ENCODE measurements around the gene NKX2-3.

NKX2-3 gene

GRCh38 chr10:99536338-99537085, 3.8 kb downstream of the NKX2-3 start:
- Histone ChIP-seq H3K4me3 (peak overlapping the region in 3 of 7 experiments; percentile 14 to 36 (median 30)), H3K27ac (no peak overlapping the region)

- H3K4me3 ChIP-seq, result peak overlapping the region in 2 of 7 experiments; percentile 14 to 26
- H3K27ac ChIP-seq, result no peak overlapping the region
Observed at GRCh38 chr10:99537086-99537988, 4.6 kb downstream of the NKX2-3 start.

- H3K27ac ChIP-seq, result no peak overlapping the region
- H3K4me3 ChIP-seq, result no peak overlapping the region
Observed at GRCh38 chr10:99537989-99538917, 5.5 kb downstream of the NKX2-3 start.

- H3K4me3 ChIP-seq, result no peak overlapping the region
- no peak overlapping the region for H3K27ac ChIP-seq
Observed at GRCh38 chr10:99539120-99539519, 6.4 kb downstream of the NKX2-3 start.

GRCh38 chr10:99539820-99540219, 7.1 kb downstream of the NKX2-3 start:
- Histone ChIP-seq H3K4me3 (no peak overlapping the region), H3K27ac (no peak overlapping the region)

GRCh38 chr10:99540306-99540656, 7.5 kb downstream of the NKX2-3 start:
- no peak overlapping the region for H3K27ac ChIP-seq
- peak overlapping the region in 2 of 7 experiments; percentile 25 to 36 for H3K4me3 ChIP-seq

- Histone ChIP-seq H3K4me3 (peak overlapping the region in 2 of 7 experiments; percentile 25 to 36), H3K27ac (no peak overlapping the region)
Observed at GRCh38 chr10:99540657-99541531, 8.2 kb downstream of the NKX2-3 start.

- no peak overlapping the region for H3K27ac ChIP-seq
- H3K4me3 ChIP-seq, result no peak overlapping the region
Observed at GRCh38 chr10:99544322-99544721, 11.6 kb downstream of the NKX2-3 start.

GRCh38 chr10:99548041-99548530, 15.3 kb downstream of the NKX2-3 start:
- Histone ChIP-seq H3K4me3 (no peak overlapping the region), H3K27ac (no peak overlapping the region)

GRCh38 chr10:99551158-99551557, 18.4 kb downstream of the NKX2-3 start:
- H3K4me3 ChIP-seq, result no peak overlapping the region
- H3K27ac ChIP-seq, result no peak overlapping the region

- no peak overlapping the region for H3K27ac ChIP-seq
- no peak overlapping the region for H3K4me3 ChIP-seq
Observed at GRCh38 chr10:99551616-99552015, 18.9 kb downstream of the NKX2-3 start.

- Histone ChIP-seq H3K4me3 (no peak overlapping the region), H3K27ac (no peak overlapping the region)
Observed at GRCh38 chr10:99555371-99555770, 22.6 kb downstream of the NKX2-3 start.

- H3K4me3 ChIP-seq, result no peak overlapping the region
- no peak overlapping the region for H3K27ac ChIP-seq
Observed at GRCh38 chr10:99555825-99556523, 23.2 kb downstream of the NKX2-3 start.

- H3K27ac ChIP-seq, result no peak overlapping the region
- H3K4me3 ChIP-seq, result no peak overlapping the region
Observed at GRCh38 chr10:99557044-99557443, 24.3 kb downstream of the NKX2-3 start.

- H3K27ac ChIP-seq, result no peak overlapping the region
Observed at GRCh38 chr10:99558708-99559107, 26.0 kb downstream of the NKX2-3 start.

GRCh38 chr10:99560277-99561126, 27.8 kb downstream of the NKX2-3 start:
- H3K27ac ChIP-seq, result no peak overlapping the region
- H3K4me3 ChIP-seq, result no peak overlapping the region

More at GRCh38 chr10:99558708-99559107, 26.0 kb downstream of the NKX2-3 start:
- no peak overlapping the region for H3K4me3 ChIP-seq

GRCh38 chr10:99562631-99563030, 29.9 kb downstream of the NKX2-3 start:
- H3K27ac ChIP-seq, result no peak overlapping the region
- H3K4me3 ChIP-seq, result no peak overlapping the region

All from skin epidermis (tissue), 12 donors.